Erythroblast (primary cell): ENCODE data around the gene CHRDL1.

Experiments used
- GATA1 ChIP-seq: IDR thresholded peaks from 2 replicates; pipeline ENCODE4 v1.6.1; 2011; ENCODE audit warnings: low read depth, mild to moderate bottlenecking, control low read depth, low read length, moderate library complexity
- POLR2A ChIP-seq: IDR thresholded peaks from 2 replicates; pipeline ENCODE4 v1.6.1; 2011; ENCODE audit warnings: mild to moderate bottlenecking, low read length

- no peak for TF ChIP-seq POLR2A
- TF ChIP-seq GATA1, result no peak
Measured at GRCh38 chrX:110683925-110684324, 111.7 kb downstream of the CHRDL1 start.
